Colonic mucosa (tissue), 4 donors: ENCODE data around the gene FHOD3. TPM values are rescaled to one million over a fixed set of nuclear protein-coding genes. Genes with fewer than 3 reads are reported as not detected.
"Not testable (repeated sequence)": the region's sequence is repeated elsewhere in the genome, so short reads cannot be mapped to it uniquely, and the experiment has no call there.

Experiments
- DNase-seq: peaks from one replicate; pipeline ENCODE4 v3.0.0-alpha.2; 2020
- H3K27ac ChIP-seq: fragments of 200-600 bp; one replicate; pipeline ENCODE4 v1.8.0; 2021
- H3K27me3 ChIP-seq: fragments of 200-600 bp; one replicate; pipeline ENCODE4 v1.8.0; 2021
- H3K36me3 ChIP-seq: fragments of 200-600 bp; one replicate; pipeline ENCODE4 v1.8.0; 2021
- H3K4me1 ChIP-seq: fragments of 200-600 bp; one replicate; pipeline ENCODE4 v1.8.0; 2021; ENCODE audit warnings: mild to moderate bottlenecking
- H3K4me3 ChIP-seq: fragments of 200-600 bp; one replicate; pipeline ENCODE4 v1.8.0; 2021
- H3K9ac ChIP-seq, 2 donors: one replicate each; pipeline ENCODE4 v1.7.0; 2013; ENCODE audit warnings: control low read depth in 2 of 2, low read depth in 2 of 2, low read length in 2 of 2
- H3K9me3 ChIP-seq: fragments of 200-600 bp; one replicate; pipeline ENCODE4 v1.8.0; 2021
- CTCF ChIP-seq: fragments of 200-600 bp; IDR thresholded peaks from one replicate; pipeline ENCODE4 v1.8.0; 2022; ENCODE audit warnings: antibody characterized with exemption, mild to moderate bottlenecking
- intact Hi-C: fragments of 100-400 bp; cut with DNase I; formaldehyde crosslinking; loops from one replicate; pipeline ENCODE4 v1.14.1; 2022
- total RNA-seq, 2 donors: library from RNA; stranded (reverse); fragmentation: NEBNext Ultra II Directional in 1 of 2; extraction: Animal tissue kit (Norgen Biotek cat#: 25700) in 1 of 2; gene quantifications; one replicate each; pipeline ENCODE4 v1.2.1, GENCODE V29; 2021
- donor health status: healthy.
- donor health status: DM: no; HTN: no; CAD: no.
- donor health status: DM: no; HTN: no; CAD: no.

FHOD3 gene
- total RNA-seq, 2 donors from 2014 or later: 2.5 to 4.1 TPM

DNA sequence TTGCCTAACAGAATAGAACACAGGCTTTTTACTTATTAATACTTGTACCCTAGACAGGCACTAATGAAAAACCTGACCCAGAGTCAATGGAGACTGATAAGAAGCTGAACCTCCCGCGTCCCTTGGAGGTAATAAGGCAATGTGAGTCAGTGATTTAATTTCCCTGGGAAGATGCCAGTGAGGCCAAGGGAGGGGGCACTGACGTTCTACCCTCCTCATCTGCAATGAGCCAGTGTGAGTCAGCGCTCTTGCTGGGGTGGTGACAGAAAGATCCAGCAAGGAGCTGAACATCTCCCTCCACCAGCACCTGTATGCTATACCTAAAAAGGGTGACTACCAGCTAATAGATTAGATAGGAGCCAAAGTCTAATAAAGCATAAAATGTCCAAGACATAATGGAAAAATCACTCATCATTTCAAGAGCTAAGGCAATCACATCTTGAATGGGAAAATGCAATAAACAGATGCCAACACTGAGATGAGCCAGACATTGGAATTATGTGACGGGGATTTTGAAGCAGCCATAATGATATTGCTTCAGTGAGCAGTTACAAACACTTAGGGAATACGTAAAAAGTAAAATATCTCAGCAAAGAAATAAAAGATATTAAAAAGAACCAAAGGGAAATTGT is 414.4 kb downstream of the FHOD3 start:
- H3K9me3 ChIP-seq: no peaks in the 10 kb centered on the region
- intact Hi-C loops: no loop called here
- no peaks in the 10 kb centered on the region for H3K27me3 ChIP-seq
- TF ChIP-seq CTCF: no peak
- H3K4me1 ChIP-seq: no peaks in the 10 kb centered on the region
- no peak overlapping the region for H3K27ac ChIP-seq
- DNase-seq: no peak
- no peak overlapping the region for H3K4me3 ChIP-seq
- H3K9ac ChIP-seq: no peak overlapping the region
- no peaks in the 10 kb centered on the region for H3K36me3 ChIP-seq

GRCh38 chr18:36714476-36714875 is 417.0 kb downstream of the FHOD3 start:
- H3K9me3 ChIP-seq: no peaks in the 10 kb centered on the region
- H3K4me1 ChIP-seq: no peaks in the 10 kb centered on the region
- H3K4me3 ChIP-seq: no peak overlapping the region
- no peak overlapping the region for H3K9ac ChIP-seq
- intact Hi-C loops: no loop called here
- no peak for DNase-seq
- H3K36me3 ChIP-seq: no peaks in the 10 kb centered on the region
- H3K27ac ChIP-seq: no peak overlapping the region
- no peak for TF ChIP-seq CTCF
- H3K27me3 ChIP-seq: no peaks in the 10 kb centered on the region

GRCh38 chr18:36717422-36718110 is 420.1 kb downstream of the FHOD3 start:
- Histone ChIP-seq H3K4me3 (no peak overlapping the region), H3K9me3 (no peaks in the 10 kb centered on the region), H3K36me3 (no peaks in the 10 kb centered on the region), H3K27me3 (no peaks in the 10 kb centered on the region), H3K4me1 (no peaks in the 10 kb centered on the region), H3K27ac (no peak overlapping the region), H3K9ac (no peak overlapping the region)
- intact Hi-C loops: no loop called here
- no peak for TF ChIP-seq CTCF
- no peak for DNase-seq

DNA sequence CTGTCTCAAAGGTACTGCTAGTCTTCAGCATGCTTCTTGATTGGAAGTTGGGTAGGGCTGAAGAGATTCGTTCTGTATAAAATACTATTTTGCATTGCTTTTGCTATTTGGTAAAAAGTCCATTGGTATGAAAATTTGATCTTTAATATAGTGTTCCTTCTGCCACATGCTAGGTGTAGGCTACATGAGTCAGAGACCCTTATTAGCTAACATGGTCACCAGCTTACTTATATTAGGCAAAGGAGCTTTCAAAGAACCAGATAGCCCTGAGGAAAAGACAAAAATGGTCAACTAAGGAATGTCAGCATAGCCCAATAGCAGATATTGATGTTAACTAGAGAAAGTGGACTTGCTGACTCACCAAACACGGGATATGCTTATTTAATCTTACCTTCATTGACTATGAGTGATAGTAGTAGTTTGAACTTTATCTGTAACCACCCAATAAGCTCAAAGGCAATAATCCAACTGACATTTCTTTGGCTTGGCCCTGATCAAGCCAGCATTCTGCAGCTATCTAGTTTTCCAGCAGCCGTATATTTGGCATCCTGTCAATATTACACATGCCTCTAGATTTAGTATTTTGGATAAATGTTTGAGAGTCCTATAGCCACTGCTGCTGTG is 421.3 kb downstream of the FHOD3 start:
- Histone ChIP-seq H3K9ac (no peak overlapping the region), H3K27ac (no peak overlapping the region), H3K36me3 (no peaks in the 10 kb centered on the region), H3K4me1 (no peaks in the 10 kb centered on the region), H3K4me3 (no peak overlapping the region), H3K27me3 (no peaks in the 10 kb centered on the region), H3K9me3 (no peaks in the 10 kb centered on the region)
- intact Hi-C loops: no loop called here
- no peak for DNase-seq
- no peak for TF ChIP-seq CTCF

- Histone ChIP-seq H3K4me3 (no peak overlapping the region), H3K4me1 (no peaks in the 10 kb centered on the region), H3K27ac (no peak overlapping the region), H3K9ac (no peak overlapping the region), H3K27me3 (no peaks in the 10 kb centered on the region), H3K9me3 (no peaks in the 10 kb centered on the region), H3K36me3 (no peaks in the 10 kb centered on the region)
- intact Hi-C loops: no loop called here
- DNase-seq: no peak
- TF ChIP-seq CTCF: no peak
These were observed 422.1 kb downstream of the FHOD3 start for GRCh38 chr18:36719630-36720029.

DNA sequence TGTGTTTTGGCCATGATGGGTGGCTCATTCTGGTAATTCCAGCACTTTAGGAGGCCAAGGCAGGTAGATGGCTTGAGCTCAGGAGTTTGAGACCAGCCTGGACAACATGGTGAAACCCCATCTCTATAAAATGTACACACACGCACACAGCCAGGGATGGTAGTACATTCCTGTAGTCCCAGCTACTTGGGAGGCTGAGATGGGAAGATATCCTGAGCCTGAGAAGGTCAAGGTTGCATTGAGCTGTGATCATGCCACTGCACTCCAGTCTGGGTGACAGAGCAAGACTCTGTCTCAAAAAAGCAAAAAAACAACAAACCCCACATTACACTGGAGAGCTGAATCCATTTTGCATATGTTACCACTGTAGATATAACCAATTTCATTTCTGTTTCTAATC is 423.8 kb downstream of the FHOD3 start:
- H3K9ac ChIP-seq, DNase-seq, H3K4me1 ChIP-seq, H3K4me3 ChIP-seq, H3K36me3 ChIP-seq, H3K27ac ChIP-seq, intact Hi-C loops, H3K27me3 ChIP-seq, H3K9me3 ChIP-seq: not testable (repeated sequence)
